Heart left ventricle (tissue), 16 donors: ENCODE data around the gene ITGAE. TPM values are rescaled to one million over a fixed set of nuclear protein-coding genes. Genes with fewer than 3 reads are reported as not detected.
"Not testable (repeated sequence)": the region's sequence is repeated elsewhere in the genome, so short reads cannot be mapped to it uniquely, and the experiment has no call there.

Source experiments
- ATAC-seq, 4 donors: fragments of 200-7000 bp; cut with Tn5 transposase; one replicate each; pipeline ENCODE4 v1.9.1; 2020 to 2022; ENCODE audit warnings: moderate library complexity in 4 of 4, mild to moderate bottlenecking in 3 of 4, moderate number of reproducible peaks in 1 of 4
- DNase-seq, 5 donors: peaks; one replicate each; pipeline ENCODE4 v3.0.0-alpha.2; 2020
- H3K27ac ChIP-seq, 12 donors: fragments of 200-600 bp; sonication (generic) in 4 of 12; one replicate each; pipeline versions ENCODE4 v1.5.0 to v1.8.0; 2016 to 2022; ENCODE audit warnings: mild to moderate bottlenecking in 2 of 12
- H3K27me3 ChIP-seq, 9 donors: fragments of 200-600 bp; sonication (generic) in 2 of 9; one replicate each; pipeline versions ENCODE4 v1.5.1 to v1.8.0; 2016 to 2022; ENCODE audit warnings: mild to moderate bottlenecking in 3 of 9
- H3K36me3 ChIP-seq, 9 donors: fragments of 200-600 bp; sonication (generic) in 2 of 9; one replicate each; pipeline versions ENCODE4 v1.5.0 to v1.8.0; 2018 to 2022; ENCODE audit warnings: mild to moderate bottlenecking in 2 of 9
- H3K4me1 ChIP-seq, 12 donors: fragments of 200-600 bp; sonication (generic) in 4 of 12; one replicate each; pipeline versions ENCODE4 v1.5.0 to v1.8.0; 2016 to 2022; ENCODE audit warnings: mild to moderate bottlenecking in 3 of 12
- H3K4me3 ChIP-seq, 12 donors: fragments of 200-600 bp; sonication (generic) in 4 of 12; one replicate each; pipeline versions ENCODE4 v1.5.0 to v1.8.0; 2017 to 2022; ENCODE audit warnings: mild to moderate bottlenecking in 9 of 12, moderate library complexity in 4 of 12
- H3K9me3 ChIP-seq, 12 donors: fragments of 200-600 bp; sonication (generic) in 4 of 12; one replicate each; pipeline versions ENCODE4 v1.5.0 to v1.8.0; 2016 to 2022; ENCODE audit warnings: mild to moderate bottlenecking in 1 of 12
- CTCF ChIP-seq, 12 donors: fragments of 200-600 bp; sonication (generic) in 4 of 12; IDR thresholded peaks; one replicate each; pipeline versions ENCODE4 v1.5.0 to v1.8.0; 2018 to 2022; ENCODE audit warnings: antibody characterized with exemption in 12 of 12, mild to moderate bottlenecking in 5 of 12
- POLR2A ChIP-seq, 2 donors: fragments of 450-650 bp; IDR thresholded peaks; one replicate each; pipeline ENCODE4 v1.6.1; 2017; ENCODE audit warnings: antibody characterized with exemption in 2 of 2, mild to moderate bottlenecking in 2 of 2, moderate library complexity in 2 of 2
- WGBS, 4 donors: extraction: QIAGEN DNeasy Blood & Tissue Kit in 2 of 4; methylation state at CpG; one replicate each; pipeline versions ENCODE4 v1.1.5 to v1.1.7; 2013 to 2018; 5-methylcytosine and 5-hydroxymethylcytosine counted together
- intact Hi-C, 10 donors: fragments of 100-400 bp; cut with DNase I; formaldehyde crosslinking; loops; one replicate each; pipeline versions ENCODE4 v1.11.1 to v1.14.2; 2022
- polyA plus RNA-seq, 2 donors: library from polyadenylated mRNA; stranded (reverse); fragments of 200-250 nt; gene quantifications; one replicate each; pipeline ENCODE4 v1.2.3, GENCODE V29; 2013
- total RNA-seq, 9 donors: library from RNA; depleted of rRNA in 2 of 9; stranded (reverse); fragments of >200 nt in 2 of 9; fragmentation: NEBNext Ultra II Directional in 3 of 9; extraction: Animal tissue kit (Norgen Biotek cat#: 25700) in 3 of 9; gene quantifications; one replicate each; pipeline versions ENCODE4 v1.1.0 to v1.2.4, GENCODE V29; 2016 to 2023
- donor health status: ischemic (EF 13 %, LVEDD 7.1; RV severe dilation, severe dysfunction).
- donor health status: healthy with polysubstance abuse.
- donor health status: DM: no; HTN: yes; CAD: no.
- donor health status: DM: no; HTN: no; CAD: no.
- donor health status: ischemic (EF 25% LVEDD 6.9; RV normal size, moderate dysfunction).
- donor health status: ischemic (EF 25% LVEDD 5.7; RV mildly dilated, moderate dysfunction).
- donor health status: healthy.
- donor health status: DM: yes; HTN: yes; CAD: no.
- donor health status: ischemic (EF 35%, LVEDD 5.7; RV mildly dilated, moderate dysfunction).
- donor health status: nonischemic (EF 11% LVEDD 7.7; RV severe dilation, severe dysfunction).
- donor health status: DM: yes; HTN: yes; CAD: no.
- donor health status: PGD.
- donor health status: ischemic (EF 29% LVEDD 5.4; RV normal size, mild dysfunction).
- donor health status: nonischemic (EF 23%, LVEDD 6.1; RV moderate dilation, normal function).

The ITGAE gene
- total and polyA plus RNA-seq, 11 donors = 7.1 to 32.9 (median 15.3) TPM

- DNase-seq (no peak), ATAC-seq (no peak)
- peaks cover 0 to 13% (median 6%) of the 10 kb centered on the region in 12 donors for H3K4me1 ChIP-seq
- H3K27ac ChIP-seq = no peak overlapping the region
- TF ChIP-seq CTCF (IDR thresholded peaks at IDR 0.05) (no peak), POLR2A (IDR thresholded peaks at IDR 0.05) (no peak)
- no peaks in the 10 kb centered on the region for H3K36me3 ChIP-seq
- no peaks in the 10 kb centered on the region for H3K9me3 ChIP-seq
- intact Hi-C loops = loop anchor here (5.0 to 10.0 kb wide), 9 partner anchors 75 to 335 kb away; partner anchors contain the start of genes NCBP3 (in 7 of the 10) and P2RX1 (in 1 of the 10)
- WGBS, 4 donors = 74 to 82% (median 77%) methylated on average over 15 to 16 of the region's 16 CpGs
- H3K4me3 ChIP-seq = no peak overlapping the region
- peaks cover 0 to 8% (median 0%) of the 10 kb centered on the region in 9 donors for H3K27me3 ChIP-seq
These were observed 61.4 kb downstream of the ITGAE start for GRCh38 chr17:3739422-3740124.

- 53 to 60% (median 54%) methylated on average over 16 of the region's 16 CpGs for WGBS, 4 donors
- TF ChIP-seq POLR2A (IDR thresholded peaks at IDR 0.05) = no peak
- TF ChIP-seq CTCF (IDR thresholded peaks at IDR 0.05) = no peak
- ATAC-seq = peak in 3 of 4 donors; percentile 47 to 64 (median 52)
- intact Hi-C loops = loop anchor here (5.0 to 10.0 kb wide), 9 partner anchors 76 to 336 kb away; partner anchors contain the start of genes NCBP3 (in 7 of the 10) and P2RX1 (in 1 of the 10)
- H3K27me3 ChIP-seq = peaks cover 0 to 8% (median 0%) of the 10 kb centered on the region in 9 donors
- DNase-seq = no peak
- no peaks in the 10 kb centered on the region for H3K9me3 ChIP-seq
- no peaks in the 10 kb centered on the region for H3K36me3 ChIP-seq
- peaks cover 0 to 13% (median 6%) of the 10 kb centered on the region in 12 donors for H3K4me1 ChIP-seq
- H3K27ac ChIP-seq = peak overlapping the region in 2 of 12 donors; percentile 15 to 48
- peak overlapping the region in 2 of 12 donors; percentile 46 to 49 for H3K4me3 ChIP-seq
These were observed 62.3 kb downstream of the ITGAE start for GRCh38 chr17:3738562-3739295.

- intact Hi-C loops = loop anchor here (5.0 to 10.0 kb wide), 9 partner anchors 79 to 339 kb away; partner anchors contain the start of genes NCBP3 (in 7 of the 10) and P2RX1 (in 1 of the 10)
- DNase-seq (no peak), ATAC-seq (no peak)
- H3K27me3 ChIP-seq = peaks cover 0 to 8% (median 0%) of the 10 kb centered on the region in 9 donors
- no peaks in the 10 kb centered on the region for H3K9me3 ChIP-seq
- no peak overlapping the region for H3K4me3 ChIP-seq
- 73 to 81% (median 79%) methylated on average over 8 of the region's 8 CpGs for WGBS, 4 donors
- H3K4me1 ChIP-seq = peaks cover 0 to 18% (median 6%) of the 10 kb centered on the region in 12 donors
- no peak for TF ChIP-seq CTCF (IDR thresholded peaks at IDR 0.05)
- no peak for TF ChIP-seq POLR2A (IDR thresholded peaks at IDR 0.05)
- no peaks in the 10 kb centered on the region for H3K36me3 ChIP-seq
- H3K27ac ChIP-seq = no peak overlapping the region
These were observed 65.5 kb downstream of the ITGAE start for GRCh38 chr17:3735515-3735914.

- WGBS, 4 donors = 90 to 93% (median 91%) methylated on average over 10 of the region's 10 CpGs
- peaks cover 0 to 18% (median 6%) of the 10 kb centered on the region in 12 donors for H3K4me1 ChIP-seq
- DNase-seq, H3K9me3 ChIP-seq, H3K4me3 ChIP-seq, H3K27ac ChIP-seq, H3K27me3 ChIP-seq, ATAC-seq, H3K36me3 ChIP-seq: not testable (repeated sequence)
- intact Hi-C loops = loop anchor here (5.0 to 10.0 kb wide), 9 partner anchors 80 to 340 kb away; partner anchors contain the start of genes NCBP3 (in 7 of the 10) and P2RX1 (in 1 of the 10)
These were observed 66.1 kb downstream of the ITGAE start for GRCh38 chr17:3734911-3735276.
